Hematopoietic multipotent progenitor cell treated with erythropoietin and hydrocortisone succinate and interleukin-3 and kit ligand, for 8 days (in vitro differentiated cells): ENCODE data around the gene FRMD6.
"Not testable (repeated sequence)": the region's sequence is repeated elsewhere in the genome, so short reads cannot be mapped to it uniquely, and the experiment has no call there.

Experiments used
- DNase-seq: peaks from one replicate; pipeline ENCODE4 v3.0.0-alpha.2; 2015

FRMD6 gene

DNA sequence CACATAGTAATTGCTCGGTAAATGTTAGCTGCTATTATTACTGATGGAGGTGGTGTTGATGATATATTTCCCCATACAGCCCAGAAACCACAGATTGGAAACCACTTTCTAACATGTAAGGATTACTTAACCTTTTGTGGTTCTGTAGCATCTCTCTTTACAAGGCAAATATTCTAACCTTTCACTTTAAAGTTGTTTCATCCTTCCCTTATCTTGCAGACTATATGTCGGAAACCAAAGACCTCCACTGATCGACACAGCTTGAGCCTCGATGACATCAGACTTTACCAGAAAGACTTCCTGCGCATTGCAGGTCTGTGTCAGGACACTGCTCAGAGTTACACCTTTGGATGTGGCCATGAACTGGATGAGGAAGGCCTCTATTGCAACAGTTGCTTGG, 75.8 kb downstream of the FRMD6 start:
- DNase-seq, result no peak

DNA sequence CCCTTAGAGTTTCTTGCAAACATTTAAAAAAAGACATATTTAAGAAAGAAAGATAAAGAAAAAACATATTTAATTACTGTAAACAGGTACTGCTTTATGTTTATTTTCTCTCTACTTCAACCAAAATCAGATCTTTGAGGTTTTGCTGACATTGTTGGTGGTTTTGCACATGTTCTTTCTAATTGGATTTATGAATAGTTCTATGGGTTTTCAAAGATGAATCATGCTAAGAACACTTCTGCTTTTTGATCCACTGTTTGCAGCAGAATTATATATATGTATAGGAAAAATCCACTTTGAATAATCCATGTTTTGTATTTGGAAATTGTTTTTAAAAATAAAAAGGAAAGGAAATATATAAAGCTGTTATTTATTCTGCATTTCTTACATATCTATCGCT, 78.4 kb downstream of the FRMD6 start:
- no peak for DNase-seq

GRCh38 chr14:51730684-51731083, 79.0 kb downstream of the FRMD6 start:
- DNase-seq, result no peak

GRCh38 chr14:51732494-51733112, 80.9 kb downstream of the FRMD6 start:
- DNase-seq, result no peak

- DNase-seq, result no peak
These were observed 81.4 kb downstream of the FRMD6 start for GRCh38 chr14:51733147-51733546.

DNA sequence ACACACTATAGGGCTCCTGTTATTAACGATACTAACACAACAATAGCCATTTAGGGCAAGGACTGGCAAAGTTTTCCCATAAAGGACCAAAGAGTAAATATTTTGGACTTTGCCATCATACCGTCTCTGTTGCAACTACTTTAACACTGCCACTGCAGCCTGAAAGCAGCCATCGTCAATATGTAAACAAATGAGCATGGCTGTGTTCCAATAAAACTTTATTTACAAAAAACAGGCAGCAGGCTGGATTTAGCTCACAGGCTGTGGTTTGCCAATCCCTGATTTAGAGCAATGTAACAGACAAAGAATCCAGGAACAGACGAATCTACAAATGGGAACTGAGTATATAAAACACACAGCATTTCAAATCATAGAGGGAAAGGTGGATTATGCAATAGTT, 84.1 kb downstream of the FRMD6 start:
- DNase-seq, result no peak

DNA sequence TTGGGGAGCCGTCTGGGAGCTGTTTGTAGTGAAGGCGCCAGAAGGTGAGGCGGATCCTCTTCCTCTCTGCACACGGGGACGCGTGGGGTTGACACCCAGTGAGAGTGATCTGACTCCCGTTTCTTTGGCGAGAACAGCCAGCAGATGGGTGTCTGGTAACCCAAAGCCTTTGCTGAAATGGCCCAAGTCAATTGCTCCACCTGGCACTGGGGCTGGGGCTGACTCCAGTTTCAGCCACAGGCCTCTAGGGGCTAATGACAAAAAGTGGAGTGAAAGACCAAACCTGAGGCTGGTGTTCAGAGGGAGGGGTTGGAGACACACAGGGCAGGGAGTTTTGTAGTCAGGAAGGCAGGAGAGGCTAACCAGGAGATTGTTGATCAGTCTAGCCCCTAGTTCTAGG, 87.0 kb downstream of the FRMD6 start:
- DNase-seq, result no peak

- no peak for DNase-seq
These were observed 91.9 kb downstream of the FRMD6 start for GRCh38 chr14:51743588-51744000.

- DNase-seq, result no peak
These were observed 92.8 kb downstream of the FRMD6 start for GRCh38 chr14:51744372-51745130.

DNA sequence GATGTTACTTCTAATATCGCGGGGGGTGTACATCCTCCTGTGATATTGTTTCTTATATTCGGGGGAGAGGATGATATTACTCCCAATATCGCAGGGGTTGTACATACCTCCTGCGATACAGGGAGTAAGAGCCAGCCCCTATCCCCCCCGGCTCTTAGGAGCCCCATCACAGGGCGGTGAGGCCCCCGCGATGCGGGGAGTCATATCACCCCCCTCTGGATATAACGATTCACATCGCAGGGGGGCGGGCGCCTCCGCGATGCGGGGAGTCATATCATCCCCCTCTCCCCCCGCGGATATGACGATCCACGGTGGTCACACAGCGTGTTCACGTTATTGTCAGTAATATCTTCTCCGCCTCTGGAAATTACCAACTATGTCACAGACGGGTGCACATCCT, 95.1 kb downstream of the FRMD6 start:
- not testable (repeated sequence) for DNase-seq

GRCh38 chr14:51750542-51750941, 98.8 kb downstream of the FRMD6 start:
- DNase-seq, result no peak

DNA sequence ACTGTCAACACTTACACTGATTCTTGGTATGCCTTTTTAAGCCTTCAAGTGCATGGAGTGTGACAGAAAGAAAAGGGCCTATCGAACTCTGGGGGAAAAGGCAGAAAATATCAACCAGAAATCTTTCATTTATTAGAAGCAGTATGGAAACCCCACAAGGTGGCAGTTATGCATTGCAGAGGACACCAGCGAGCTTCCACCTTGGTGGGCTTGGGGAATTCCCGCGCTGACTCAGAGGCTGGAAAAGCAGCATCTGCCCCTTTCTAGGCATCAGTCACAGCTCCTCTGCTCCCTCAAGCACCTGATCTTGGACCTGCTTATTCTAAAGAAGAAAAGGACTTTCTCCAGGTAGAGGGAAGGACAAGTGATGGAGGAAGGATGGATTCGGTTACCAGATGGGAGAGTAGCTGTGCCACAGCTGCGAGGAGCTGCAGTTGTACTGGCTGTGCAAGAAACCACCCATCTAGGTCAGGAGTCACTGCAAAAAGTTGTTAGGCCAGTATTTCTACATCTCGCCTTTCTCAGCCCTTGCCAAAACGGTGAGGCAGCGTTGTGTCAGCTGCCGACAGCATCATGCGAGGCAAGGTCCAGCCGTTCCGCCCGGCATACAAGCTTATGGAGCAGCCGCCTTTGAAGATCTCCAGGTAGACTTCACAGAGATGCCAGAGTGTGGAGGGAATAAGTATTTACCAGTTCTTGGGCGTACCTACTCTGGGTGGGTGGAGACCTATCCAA, 100.1 kb downstream of the FRMD6 start:
- not testable (repeated sequence) for DNase-seq

DNA sequence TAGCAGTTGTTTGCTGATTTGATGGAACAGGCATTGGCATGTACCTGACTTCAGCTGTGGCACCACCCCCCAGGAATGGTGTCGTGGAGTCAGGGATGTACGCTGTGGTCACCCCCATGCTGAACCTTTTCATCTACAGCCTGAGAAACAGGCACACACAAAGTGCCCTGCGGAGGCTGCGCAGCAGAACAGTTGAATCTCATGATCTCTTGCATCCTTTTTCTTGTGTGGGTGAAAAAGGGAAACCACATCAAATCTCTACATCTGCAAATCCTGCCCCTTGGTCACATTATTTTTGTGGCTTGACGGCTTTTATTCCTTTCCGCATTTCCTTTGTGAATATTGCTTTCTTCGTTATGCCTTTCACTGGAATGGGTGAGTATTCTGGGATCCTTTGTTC, 106.0 kb downstream of the FRMD6 start:
- not testable (repeated sequence) for DNase-seq

GRCh38 chr14:51759950-51760349, 108.2 kb downstream of the FRMD6 start:
- no peak for DNase-seq

DNA sequence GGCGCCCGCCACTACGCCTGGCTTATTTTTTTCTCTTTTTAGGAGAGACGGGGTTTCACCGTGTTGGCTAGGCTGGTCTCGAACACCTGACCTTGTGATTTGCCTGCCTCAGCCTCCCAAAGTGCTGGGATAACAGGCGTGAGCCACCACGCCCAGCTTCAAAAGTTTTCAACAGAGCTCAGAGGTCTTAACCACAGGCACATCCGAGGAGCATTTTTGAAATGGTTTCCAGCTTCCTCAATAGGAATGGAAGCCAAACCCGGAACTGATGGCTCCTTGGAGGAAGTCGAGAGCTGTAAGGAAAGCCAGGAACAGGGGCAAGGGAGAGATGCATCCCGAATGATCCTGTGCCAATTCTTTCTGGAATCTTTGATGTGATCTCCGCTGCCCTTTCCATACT, 114.0 kb downstream of the FRMD6 start:
- DNase-seq, result not testable (repeated sequence)

- not testable (repeated sequence) for DNase-seq
These were observed 114.9 kb downstream of the FRMD6 start for GRCh38 chr14:51766586-51766985.

DNA sequence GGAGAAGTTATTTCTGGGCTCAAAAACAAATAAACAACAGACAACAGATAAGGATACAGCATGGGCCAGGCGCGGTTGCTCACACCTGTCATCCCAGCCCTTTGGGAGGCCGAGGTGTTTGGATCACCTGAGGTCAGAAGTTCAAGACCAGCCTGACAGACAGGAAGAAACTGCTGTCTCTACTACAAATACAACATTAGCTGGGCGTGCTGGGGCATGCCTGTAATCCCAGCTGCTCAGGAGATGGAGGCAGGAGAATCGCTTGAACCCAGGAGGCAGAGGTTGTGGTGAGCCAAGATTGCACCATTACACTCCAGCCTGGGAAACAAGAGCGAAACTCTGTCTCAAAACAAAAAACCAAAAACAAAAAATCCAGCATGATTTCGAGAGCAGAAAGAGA, 117.6 kb downstream of the FRMD6 start:
- DNase-seq, result not testable (repeated sequence)

GRCh38 chr14:51774209-51774608, 122.5 kb downstream of the FRMD6 start:
- DNase-seq, result no peak

- peak; percentile 54 for DNase-seq
These were observed 124.6 kb downstream of the FRMD6 start for GRCh38 chr14:51776102-51776894.

DNA sequence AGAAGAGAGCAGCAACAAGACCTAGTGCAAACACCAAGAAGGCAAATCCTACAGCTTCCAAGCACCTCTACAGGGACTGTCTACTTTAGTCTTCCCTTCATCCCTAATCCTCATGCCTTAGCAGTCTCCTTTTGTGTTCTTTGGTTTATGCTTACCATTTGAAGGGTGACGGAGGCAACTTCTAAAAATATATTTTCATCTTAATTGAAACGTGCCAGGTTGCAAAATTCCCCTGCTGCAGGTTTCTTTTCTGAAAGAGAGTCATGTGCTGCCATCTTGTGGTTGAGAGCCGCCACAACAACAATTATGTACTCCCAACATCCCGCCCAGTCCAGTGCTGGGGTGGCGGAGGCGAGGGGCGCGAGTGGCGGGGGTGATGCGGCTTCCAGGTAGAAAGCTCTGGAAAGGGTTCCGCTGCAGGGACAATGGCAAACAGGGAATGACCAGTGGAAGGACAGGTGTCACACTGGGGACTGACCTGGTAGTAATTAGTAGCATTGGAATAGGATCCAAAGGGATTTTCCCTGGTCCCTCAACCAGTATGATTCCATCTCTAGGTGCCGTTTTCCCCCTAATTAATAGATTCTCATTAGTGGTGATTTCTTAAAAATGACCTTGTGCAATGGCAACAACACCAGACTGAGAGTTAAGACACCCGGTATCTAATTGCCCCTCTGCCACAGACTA, 128.4 kb downstream of the FRMD6 start:
- DNase-seq, result peak; percentile 74
